ENCODE data around the gene MBNL2.

GRCh38 chr13:97182111-97182890 is 39.8 kb upstream of the MBNL2 start:
- TF ChIP-seq CTCF (conservative IDR thresholded peaks at IDR 0.05; ENCODE audit: low read depth, low read length) (no peak), EZH2 (IDR thresholded peaks at IDR 0.05; ENCODE audit: low read length, unreplicated experiment) (no peak)

Data from PC-3 (cell line).